Hepatocyte (in vitro differentiated cells): ENCODE measurements around the gene WDR1. TPM values are rescaled to one million over a fixed set of nuclear protein-coding genes. Genes with fewer than 3 reads are reported as not detected.
A peak's percentile ranks its signal among the peaks of the same experiment; 100 is the strongest.

ENCODE experiments used
- DNase-seq: peaks from one replicate; pipeline ENCODE4 v3.0.0-alpha.2; 2016; ENCODE audit warnings: low spot score
- H2AFZ ChIP-seq: fragments of 200-600 bp; sonication (generic); 2 replicates; pipeline ENCODE4 v1.6.0; 2016; ENCODE audit warnings: antibody characterized with exemption, mild to moderate bottlenecking
- H3K27ac ChIP-seq: fragments of 200-600 bp; sonication (generic); 2 replicates; pipeline ENCODE4 v1.5.1; 2016; ENCODE audit warnings: mild to moderate bottlenecking
- H3K27me3 ChIP-seq: fragments of 200-600 bp; sonication (generic); 2 replicates; pipeline ENCODE4 v1.6.1; 2016
- H3K36me3 ChIP-seq: fragments of 200-600 bp; sonication (generic); replicated peaks from 2 replicates; pipeline ENCODE4 v1.5.1; 2016; ENCODE audit warnings: low read depth; ENCODE audit not compliant: insufficient read depth
- H3K4me1 ChIP-seq: fragments of 200-600 bp; sonication (generic); 2 replicates; pipeline ENCODE4 v1.5.1; 2016; ENCODE audit warnings: mild to moderate bottlenecking, moderate library complexity; ENCODE audit not compliant: insufficient read depth
- H3K4me2 ChIP-seq: fragments of 200-600 bp; sonication (generic); 2 replicates; pipeline ENCODE4 v1.6.0; 2016
- H3K4me3 ChIP-seq: fragments of 200-600 bp; sonication (generic); 2 replicates; pipeline ENCODE4 v1.5.1; 2016; ENCODE audit warnings: mild to moderate bottlenecking
- H3K79me2 ChIP-seq: fragments of 200-600 bp; sonication (generic); 2 replicates; pipeline ENCODE4 v1.6.0; 2017; ENCODE audit warnings: mild to moderate bottlenecking
- H3K9me2 ChIP-seq: fragments of 200-600 bp; sonication (generic); replicated peaks from 2 replicates; pipeline ENCODE4 v1.6.0; 2017; ENCODE audit warnings: mild to moderate bottlenecking; ENCODE audit not compliant: insufficient read depth
- H3K9me3 ChIP-seq: fragments of 200-600 bp; sonication (generic); 2 replicates; pipeline ENCODE4 v1.5.1; 2016; ENCODE audit warnings: low read depth, mild to moderate bottlenecking
- H4K20me1 ChIP-seq: fragments of 200-600 bp; sonication (generic); 2 replicates; pipeline ENCODE4 v1.6.0; 2016; ENCODE audit warnings: mild to moderate bottlenecking; ENCODE audit not compliant: insufficient read depth, poor library complexity, severe bottlenecking
- EZH2 ChIP-seq: fragments of 200-600 bp; sonication (generic); IDR thresholded peaks from 2 replicates; pipeline ENCODE4 v1.6.1; 2016; ENCODE audit warnings: antibody characterized with exemption, mild to moderate bottlenecking, borderline replicate concordance
- EZH2phosphoT487 ChIP-seq: fragments of 200-600 bp; sonication (generic); IDR thresholded peaks from one replicate; pipeline ENCODE4 v1.6.1; 2018; ENCODE audit warnings: antibody characterized with exemption, mild to moderate bottlenecking, low read depth, moderate library complexity; ENCODE audit not compliant: unreplicated experiment, severe bottlenecking
- WGBS: methylation state at CpG from one replicate; pipeline ENCODE4 v1.1.6; 2016; ENCODE audit warnings: low lambda C conversion rate; ENCODE audit errors: missing lambda C conversion rate; 5-methylcytosine and 5-hydroxymethylcytosine counted together
- polyA plus RNA-seq: library from polyadenylated mRNA; unstranded; fragments of >200 nt; fragmentation: Nextera tagmentation; extraction: Ambion mirVana; gene quantifications from 2 replicates; pipeline ENCODE4 v1.2.1, GENCODE V29; 2016
- total RNA-seq: library from RNA; depleted of rRNA; stranded (reverse); fragments of >200 nt; gene quantifications from 2 replicates; pipeline ENCODE4 v1.2.3, GENCODE V29; 2014
- TF ChIP-seq, protein P1 (sequence below): fragments of 200-600 bp; sonication (generic); IDR thresholded peaks from 2 replicates; pipeline ENCODE4 v1.5.1; 2016; ENCODE audit warnings: antibody characterized with exemption, mild to moderate bottlenecking; ENCODE audit not compliant: poor library complexity

Gene WDR1
- total and polyA plus RNA-seq, 2 experiments from 2014 or later, result 176 to 179 TPM

- DNase-seq, result peak; percentile 70
- 79% methylated on average over 7 of the region's 7 CpGs for WGBS
Measured at GRCh38 chr4:10162341-10163000, 45.9 kb upstream of the WDR1 start.

GRCh38 chr4:10161840-10162239 lies 45.2 kb upstream of the WDR1 start:
- Histone ChIP-seq H3K36me3 (no peaks in the 10 kb centered on the region), H3K27ac (peak overlapping the region; percentile 51), H3K79me2 (no peaks in the 10 kb centered on the region), H2AFZ (no peak overlapping the region), H3K9me3 (no peaks in the 10 kb centered on the region), H3K4me2 (no peak overlapping the region), H3K4me3 (no peak overlapping the region), H3K4me1 (peaks cover 16% of the 10 kb centered on the region), H4K20me1 (no peaks in the 10 kb centered on the region), H3K27me3 (no peaks in the 10 kb centered on the region), H3K9me2 (no peaks in the 10 kb centered on the region)
- TF ChIP-seq EZH2phosphoT487 (no peak), EZH2 (no peak)
- TF ChIP-seq, protein P1, sequence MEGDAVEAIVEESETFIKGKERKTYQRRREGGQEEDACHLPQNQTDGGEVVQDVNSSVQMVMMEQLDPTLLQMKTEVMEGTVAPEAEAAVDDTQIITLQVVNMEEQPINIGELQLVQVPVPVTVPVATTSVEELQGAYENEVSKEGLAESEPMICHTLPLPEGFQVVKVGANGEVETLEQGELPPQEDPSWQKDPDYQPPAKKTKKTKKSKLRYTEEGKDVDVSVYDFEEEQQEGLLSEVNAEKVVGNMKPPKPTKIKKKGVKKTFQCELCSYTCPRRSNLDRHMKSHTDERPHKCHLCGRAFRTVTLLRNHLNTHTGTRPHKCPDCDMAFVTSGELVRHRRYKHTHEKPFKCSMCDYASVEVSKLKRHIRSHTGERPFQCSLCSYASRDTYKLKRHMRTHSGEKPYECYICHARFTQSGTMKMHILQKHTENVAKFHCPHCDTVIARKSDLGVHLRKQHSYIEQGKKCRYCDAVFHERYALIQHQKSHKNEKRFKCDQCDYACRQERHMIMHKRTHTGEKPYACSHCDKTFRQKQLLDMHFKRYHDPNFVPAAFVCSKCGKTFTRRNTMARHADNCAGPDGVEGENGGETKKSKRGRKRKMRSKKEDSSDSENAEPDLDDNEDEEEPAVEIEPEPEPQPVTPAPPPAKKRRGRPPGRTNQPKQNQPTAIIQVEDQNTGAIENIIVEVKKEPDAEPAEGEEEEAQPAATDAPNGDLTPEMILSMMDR, result no peak
- no peak for DNase-seq
- WGBS, result 98% methylated on average over 6 of the region's 6 CpGs

More at GRCh38 chr4:10162341-10163000, 45.9 kb upstream of the WDR1 start:
- Histone ChIP-seq H3K79me2 (no peaks in the 10 kb centered on the region), H3K4me3 (no peak overlapping the region), H3K36me3 (no peaks in the 10 kb centered on the region), H3K9me2 (no peaks in the 10 kb centered on the region), H3K4me2 (peak overlapping the region; percentile 28), H3K9me3 (no peaks in the 10 kb centered on the region), H3K27me3 (no peaks in the 10 kb centered on the region), H2AFZ (no peak overlapping the region), H3K27ac (peak overlapping the region; percentile 59), H4K20me1 (no peaks in the 10 kb centered on the region), H3K4me1 (peaks cover 16% of the 10 kb centered on the region)
- TF ChIP-seq EZH2phosphoT487 (no peak), EZH2 (no peak)
- TF ChIP-seq, protein P1, result no peak

DNA sequence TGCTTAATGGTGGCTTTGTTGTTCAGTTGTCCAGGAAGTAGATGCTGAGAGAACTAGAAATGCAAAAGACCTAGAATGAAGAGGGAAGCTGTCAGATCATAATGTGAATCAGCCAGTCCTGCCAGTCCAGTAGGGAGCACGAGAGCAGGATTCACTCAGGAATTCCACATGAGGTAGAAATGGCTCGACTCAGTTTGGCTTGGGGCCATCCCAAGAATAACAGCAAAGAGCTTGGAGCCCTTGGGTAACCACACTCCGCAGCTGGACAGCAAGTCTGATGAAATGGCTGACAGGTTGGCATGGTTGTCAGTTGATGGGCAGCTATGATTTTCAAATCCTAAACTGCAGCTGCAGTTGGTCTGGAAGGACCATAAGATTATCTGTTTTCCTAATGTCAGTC lies 44.5 kb upstream of the WDR1 start:
- H2AFZ ChIP-seq, result no peak overlapping the region
- H3K27ac ChIP-seq, result no peak overlapping the region
- no peaks in the 10 kb centered on the region for H3K9me3 ChIP-seq
- no peaks in the 10 kb centered on the region for H3K9me2 ChIP-seq
- no peak overlapping the region for H3K4me2 ChIP-seq
- WGBS, result 51% methylated on average over 3 of the region's 3 CpGs
- H3K4me3 ChIP-seq, result no peak overlapping the region
- no peaks in the 10 kb centered on the region for H3K79me2 ChIP-seq
- no peak for DNase-seq
- no peaks in the 10 kb centered on the region for H3K27me3 ChIP-seq
- H3K4me1 ChIP-seq, result peaks cover 16% of the 10 kb centered on the region
- no peaks in the 10 kb centered on the region for H3K36me3 ChIP-seq
- TF ChIP-seq, protein P1, result no peak
- TF ChIP-seq EZH2phosphoT487 (no peak), EZH2 (no peak)
- no peaks in the 10 kb centered on the region for H4K20me1 ChIP-seq
